Ovary (tissue), 3 donors: ENCODE data around the gene ABHD18.

Experiments used
- EP300 ChIP-seq: sonication (generic); formaldehyde crosslinking; IDR thresholded peaks from one replicate; pipeline ENCODE4 v1.6.1; 2017; ENCODE audit warnings: antibody characterized with exemption
- TF ChIP-seq, protein P1 (sequence below), 3 donors: fragments of 450-650 bp in 2 of 3; fragments of 200-600 bp in 1 of 3; IDR thresholded peaks; one replicate each; pipeline versions ENCODE4 v1.5.1 to v1.8.0; 2016 to 2022; ENCODE audit warnings: antibody characterized with exemption in 3 of 3, mild to moderate bottlenecking in 1 of 3
- donor health status: DM: no; HTN: no; CAD: no.

DNA sequence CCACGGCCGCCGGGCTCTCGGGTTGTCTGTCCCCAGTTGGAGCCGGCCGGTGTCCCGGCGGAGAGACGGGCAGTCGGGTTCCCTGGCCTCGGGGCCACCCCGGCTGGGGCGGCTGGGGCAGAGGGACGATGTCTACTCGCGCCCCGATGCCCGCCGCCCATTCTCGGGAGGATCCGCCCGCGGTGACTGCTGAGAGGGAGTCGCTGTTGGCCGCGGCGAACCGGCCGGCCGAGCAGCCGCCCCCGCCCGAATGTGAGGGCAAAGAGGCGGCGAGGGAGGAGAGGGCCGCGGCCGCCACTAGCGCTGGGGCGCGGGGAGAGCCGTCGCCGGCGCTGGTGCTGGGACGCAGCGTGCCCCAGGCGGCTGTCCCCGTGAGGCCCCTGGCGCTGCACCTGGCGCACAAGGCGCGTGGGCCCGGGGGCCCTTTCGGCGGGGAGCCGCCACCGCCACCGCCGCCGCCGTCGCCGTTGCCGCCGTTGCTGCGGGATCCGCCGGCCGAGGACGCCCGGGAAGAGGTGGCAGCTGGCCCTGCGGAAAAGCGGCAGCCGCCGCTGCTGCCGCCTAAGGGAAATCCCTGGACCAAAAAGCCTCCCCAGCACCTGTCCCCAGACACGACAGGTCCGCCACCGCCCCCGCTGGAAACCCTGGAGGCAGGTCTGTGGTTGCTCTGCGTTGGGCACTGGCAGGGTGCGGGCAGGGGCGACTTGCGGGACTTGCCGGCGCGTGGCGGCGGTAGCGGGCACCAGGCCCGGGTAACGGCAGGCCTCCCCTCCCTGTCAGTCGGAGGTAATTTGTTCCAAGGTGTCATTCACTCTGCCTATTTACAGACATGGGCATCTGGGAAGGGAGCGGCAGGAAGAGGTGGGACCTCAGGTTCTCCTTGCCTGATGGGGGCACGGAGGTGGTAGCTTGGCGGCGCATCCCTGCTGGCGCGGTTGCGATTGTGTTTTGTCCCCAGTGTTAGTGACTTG lies 96.6 kb downstream of the ABHD18 start:
- TF ChIP-seq, protein P1, sequence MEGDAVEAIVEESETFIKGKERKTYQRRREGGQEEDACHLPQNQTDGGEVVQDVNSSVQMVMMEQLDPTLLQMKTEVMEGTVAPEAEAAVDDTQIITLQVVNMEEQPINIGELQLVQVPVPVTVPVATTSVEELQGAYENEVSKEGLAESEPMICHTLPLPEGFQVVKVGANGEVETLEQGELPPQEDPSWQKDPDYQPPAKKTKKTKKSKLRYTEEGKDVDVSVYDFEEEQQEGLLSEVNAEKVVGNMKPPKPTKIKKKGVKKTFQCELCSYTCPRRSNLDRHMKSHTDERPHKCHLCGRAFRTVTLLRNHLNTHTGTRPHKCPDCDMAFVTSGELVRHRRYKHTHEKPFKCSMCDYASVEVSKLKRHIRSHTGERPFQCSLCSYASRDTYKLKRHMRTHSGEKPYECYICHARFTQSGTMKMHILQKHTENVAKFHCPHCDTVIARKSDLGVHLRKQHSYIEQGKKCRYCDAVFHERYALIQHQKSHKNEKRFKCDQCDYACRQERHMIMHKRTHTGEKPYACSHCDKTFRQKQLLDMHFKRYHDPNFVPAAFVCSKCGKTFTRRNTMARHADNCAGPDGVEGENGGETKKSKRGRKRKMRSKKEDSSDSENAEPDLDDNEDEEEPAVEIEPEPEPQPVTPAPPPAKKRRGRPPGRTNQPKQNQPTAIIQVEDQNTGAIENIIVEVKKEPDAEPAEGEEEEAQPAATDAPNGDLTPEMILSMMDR (IDR thresholded peaks at IDR 0.05): no peak
- TF ChIP-seq EP300: no peak
